Activated naive CD8-positive, alpha-beta T cell treated with anti-CD3 and anti-CD28 coated beads, Interleukin-2, amount 10 ng/mL, durations not matched to agents 7 days and 5 days (primary cell): ENCODE data around the gene ACTA2. TPM values are rescaled to one million over a fixed set of nuclear protein-coding genes. Genes with fewer than 3 reads are reported as not detected.

Source experiments
- ATAC-seq: fragments of 150-1000 bp; cut with Tn5 transposase; one replicate; pipeline ENCODE4 v1.10.0; 2021; ENCODE audit warnings: low read depth, moderate library complexity
- POLR2A ChIA-PET: fragments of 350-600 bp; sonication (Branson Sonifier 250); formaldehyde crosslinking; loops from one replicate; lab custom pipeline; 2021; ENCODE audit warnings: antibody characterized with exemption; lab: Charles Lee
- DNase-seq: peaks from one replicate; pipeline ENCODE4 v3.0.0; 2021
- H3K27ac Mint-ChIP-seq: one replicate; pipeline ENCODE4 v1.8.0; 2022; ENCODE audit warnings: mild to moderate bottlenecking, mixed read lengths
- H3K27me3 Mint-ChIP-seq: one replicate; pipeline ENCODE4 v1.8.0; 2022; ENCODE audit warnings: mild to moderate bottlenecking, moderate library complexity, mixed read lengths
- H3K36me3 Mint-ChIP-seq: one replicate; pipeline ENCODE4 v1.8.0; 2021; ENCODE audit warnings: mild to moderate bottlenecking, mixed read lengths
- H3K4me1 Mint-ChIP-seq: one replicate; pipeline ENCODE4 v1.8.0; 2021; ENCODE audit warnings: mixed read lengths
- H3K4me3 Mint-ChIP-seq: one replicate; pipeline ENCODE4 v1.8.0; 2022; ENCODE audit warnings: mild to moderate bottlenecking, moderate library complexity, mixed read lengths
- H3K9me3 Mint-ChIP-seq: one replicate; pipeline ENCODE4 v1.8.0; 2021; ENCODE audit warnings: mixed read lengths
- total RNA-seq, 2 experiments: library from RNA; stranded (reverse); gene quantifications; one replicate each; pipeline ENCODE4 v1.2.3, GENCODE V29; 2021

The ACTA2 gene
- 10 to 100 TPM; 11.0 to 13.8 TPM for total RNA-seq

- H3K4me3 Mint-ChIP-seq: no peak within 1 kb of the TSS
- no peak for ATAC-seq
- peaks cover 16% of the 10 kb centered on the region for H3K36me3 Mint-ChIP-seq
- peaks cover 4% of the 10 kb centered on the region for H3K9me3 Mint-ChIP-seq
- no peak for DNase-seq
- peaks cover 7% of the 10 kb centered on the region for H3K4me1 Mint-ChIP-seq
- no peak within 1 kb of the TSS for H3K27ac Mint-ChIP-seq
- POLR2A ChIA-PET: no interaction called here
- peaks cover 2% of the 10 kb centered on the region for H3K27me3 Mint-ChIP-seq
These were observed at the start of gene ACTA2 for GRCh38 chr10:88952647-88953111. Gene ACTA2 (minus strand): TSS chr10:88952773. CDS start chr10:88948930, 3,843 bp downstream.

GRCh38 chr10:89001729-89002072 lies 49.1 kb upstream of the ACTA2 start:
- no peak for DNase-seq
- POLR2A ChIA-PET: interaction anchor here (0.7 to 2.9 kb wide), 3 partner anchors 11 to 208 kb away, joined by 3 to 35 read pairs (median 3); partner anchors contain the start of gene FAS
- Mint-ChIP-seq H3K36me3 (peaks cover 27% of the 10 kb centered on the region), H3K4me1 (peaks cover 45% of the 10 kb centered on the region), H3K27me3 (no peaks in the 10 kb centered on the region), H3K9me3 (no peaks in the 10 kb centered on the region), H3K4me3 (peak overlapping the region; percentile 47), H3K27ac (peak overlapping the region; percentile 35)
- no peak for ATAC-seq

GRCh38 chr10:89001024-89001728 lies 48.6 kb upstream of the ACTA2 start:
- ATAC-seq (peak; percentile 78), DNase-seq (no peak)
- Mint-ChIP-seq H3K27ac (peak overlapping the region; percentile 35), H3K27me3 (no peaks in the 10 kb centered on the region), H3K4me3 (peak overlapping the region; percentile 47), H3K4me1 (peaks cover 47% of the 10 kb centered on the region), H3K9me3 (no peaks in the 10 kb centered on the region), H3K36me3 (peaks cover 28% of the 10 kb centered on the region)
- POLR2A ChIA-PET: interaction anchor here (0.7 to 2.9 kb wide), 4 partner anchors 10 to 209 kb away, joined by 3 to 35 read pairs (median 3); partner anchors contain the start of gene FAS

- no peaks in the 10 kb centered on the region for H3K27me3 Mint-ChIP-seq
- no peak for ATAC-seq
- H3K4me3 Mint-ChIP-seq: no peak overlapping the region
- H3K36me3 Mint-ChIP-seq: peaks cover 29% of the 10 kb centered on the region
- DNase-seq: no peak
- peaks cover 59% of the 10 kb centered on the region for H3K4me1 Mint-ChIP-seq
- no peaks in the 10 kb centered on the region for H3K9me3 Mint-ChIP-seq
- POLR2A ChIA-PET: interaction anchor here (2.9 kb wide), 1 partner anchor 9 kb away, joined by 35 read pairs; the partner anchor contains the start of gene FAS
- H3K27ac Mint-ChIP-seq: no peak overlapping the region
These were observed 47.1 kb upstream of the ACTA2 start for GRCh38 chr10:88999625-89000024.

GRCh38 chr10:88996927-88997326 lies 44.4 kb upstream of the ACTA2 start:
- H3K27ac Mint-ChIP-seq: peak overlapping the region; percentile 44

GRCh38 chr10:88995156-88995876 lies 42.7 kb upstream of the ACTA2 start:
- H3K9me3 Mint-ChIP-seq: no peaks in the 10 kb centered on the region
- H3K27ac Mint-ChIP-seq: peak overlapping the region; percentile 81
- H3K27me3 Mint-ChIP-seq: no peaks in the 10 kb centered on the region
- peak overlapping the region; percentile 67 for H3K4me3 Mint-ChIP-seq
- POLR2A ChIA-PET: interaction anchor here (0.8 kb wide), 1 partner anchor 8 kb away, joined by 3 read pairs; no protein-coding TSS in a partner anchor
- peaks cover 54% of the 10 kb centered on the region for H3K4me1 Mint-ChIP-seq
- H3K36me3 Mint-ChIP-seq: peaks cover 29% of the 10 kb centered on the region
- peak; percentile 5 for ATAC-seq
- no peak for DNase-seq

More at GRCh38 chr10:88996927-88997326, 44.4 kb upstream of the ACTA2 start:
- peaks cover 68% of the 10 kb centered on the region for H3K4me1 Mint-ChIP-seq
- ATAC-seq (peak; percentile 39), DNase-seq (no peak)
- H3K4me3 Mint-ChIP-seq: peak overlapping the region; percentile 1
- POLR2A ChIA-PET: no interaction called here
- peaks cover 28% of the 10 kb centered on the region for H3K36me3 Mint-ChIP-seq
- no peaks in the 10 kb centered on the region for H3K9me3 Mint-ChIP-seq
- no peaks in the 10 kb centered on the region for H3K27me3 Mint-ChIP-seq

- no peak for ATAC-seq
- Mint-ChIP-seq H3K4me3 (peak overlapping the region; percentile 39), H3K9me3 (no peaks in the 10 kb centered on the region), H3K27me3 (no peaks in the 10 kb centered on the region), H3K4me1 (peaks cover 60% of the 10 kb centered on the region), H3K36me3 (peaks cover 28% of the 10 kb centered on the region), H3K27ac (no peak overlapping the region)
- DNase-seq: no peak
- POLR2A ChIA-PET: no interaction called here
These were observed 41.4 kb upstream of the ACTA2 start for GRCh38 chr10:88994019-88994418.

- ATAC-seq (no peak), DNase-seq (no peak)
- Mint-ChIP-seq H3K4me1 (peaks cover 61% of the 10 kb centered on the region), H3K27ac (peak overlapping the region; percentile 74), H3K4me3 (peak overlapping the region; percentile 86), H3K9me3 (no peaks in the 10 kb centered on the region), H3K36me3 (peaks cover 26% of the 10 kb centered on the region), H3K27me3 (no peaks in the 10 kb centered on the region)
- POLR2A ChIA-PET: interaction anchor here (1.5 kb wide), 2 partner anchors 12 to 15 kb away, joined by 3 read pairs; no protein-coding TSS in a partner anchor
These were observed 40.5 kb upstream of the ACTA2 start for GRCh38 chr10:88992921-88993524.

GRCh38 chr10:88991899-88992320 lies 39.3 kb upstream of the ACTA2 start:
- POLR2A ChIA-PET: interaction anchor here (0.6 to 3.0 kb wide), 12 partner anchors 9 to 310 kb away, joined by 3 to 39 read pairs (median 4); partner anchors contain the start of gene IFIT2

GRCh38 chr10:88991161-88991898 lies 38.8 kb upstream of the ACTA2 start:
- POLR2A ChIA-PET: interaction anchor here (1.0 to 3.0 kb wide), 21 partner anchors 9 to 341 kb away, joined by 3 to 39 read pairs (median 4); partner anchors contain the start of genes IFIT2 and STAMBPL1
- Mint-ChIP-seq H3K4me3 (peak overlapping the region; percentile 100), H3K36me3 (peaks cover 28% of the 10 kb centered on the region), H3K27me3 (no peaks in the 10 kb centered on the region), H3K27ac (peak overlapping the region; percentile 99), H3K4me1 (peaks cover 62% of the 10 kb centered on the region), H3K9me3 (peaks cover 3% of the 10 kb centered on the region)
- ATAC-seq (peak; percentile 46), DNase-seq (peak; percentile 78)

More at GRCh38 chr10:88991899-88992320, 39.3 kb upstream of the ACTA2 start:
- H3K4me3 Mint-ChIP-seq: peak overlapping the region; percentile 100
- H3K9me3 Mint-ChIP-seq: no peaks in the 10 kb centered on the region
- H3K36me3 Mint-ChIP-seq: peaks cover 27% of the 10 kb centered on the region
- no peaks in the 10 kb centered on the region for H3K27me3 Mint-ChIP-seq
- peak overlapping the region; percentile 99 for H3K27ac Mint-ChIP-seq
- H3K4me1 Mint-ChIP-seq: peaks cover 64% of the 10 kb centered on the region
- ATAC-seq: peak; percentile 1
- DNase-seq: no peak

GRCh38 chr10:88990384-88991160 lies 38.0 kb upstream of the ACTA2 start, which contains the start of gene FAS:
Gene FAS (plus strand): TSS chr10:88990798. CDS start chr10:88990877, 79 bp downstream.
- Mint-ChIP-seq H3K36me3 (peaks cover 29% of the 10 kb centered on the region), H3K4me3 (peak within 1 kb of the TSS; percentile 100), H3K27ac (peak within 1 kb of the TSS; percentile 99), H3K27me3 (no peaks in the 10 kb centered on the region), H3K4me1 (peaks cover 56% of the 10 kb centered on the region), H3K9me3 (peaks cover 4% of the 10 kb centered on the region)
- POLR2A ChIA-PET: interaction anchor here (0.6 to 3.0 kb wide), 26 partner anchors 10 to 428 kb away, joined by 3 to 39 read pairs (median 4); partner anchors contain the start of genes IFIT2, IFIT5 and STAMBPL1
- DNase-seq (peak; percentile 79), ATAC-seq (peak; percentile 81)
